GM12874 (cell line): ENCODE data around the gene DNAJC18.

Source experiments
- TF ChIP-seq, protein P1 (sequence below): IDR thresholded peaks from 2 replicates; pipeline ENCODE4 v1.5.1; 2011; ENCODE audit warnings: low read depth, mild to moderate bottlenecking, control low read depth, low read length, moderate library complexity; ENCODE audit not compliant: insufficient read depth

Gene DNAJC18

DNA sequence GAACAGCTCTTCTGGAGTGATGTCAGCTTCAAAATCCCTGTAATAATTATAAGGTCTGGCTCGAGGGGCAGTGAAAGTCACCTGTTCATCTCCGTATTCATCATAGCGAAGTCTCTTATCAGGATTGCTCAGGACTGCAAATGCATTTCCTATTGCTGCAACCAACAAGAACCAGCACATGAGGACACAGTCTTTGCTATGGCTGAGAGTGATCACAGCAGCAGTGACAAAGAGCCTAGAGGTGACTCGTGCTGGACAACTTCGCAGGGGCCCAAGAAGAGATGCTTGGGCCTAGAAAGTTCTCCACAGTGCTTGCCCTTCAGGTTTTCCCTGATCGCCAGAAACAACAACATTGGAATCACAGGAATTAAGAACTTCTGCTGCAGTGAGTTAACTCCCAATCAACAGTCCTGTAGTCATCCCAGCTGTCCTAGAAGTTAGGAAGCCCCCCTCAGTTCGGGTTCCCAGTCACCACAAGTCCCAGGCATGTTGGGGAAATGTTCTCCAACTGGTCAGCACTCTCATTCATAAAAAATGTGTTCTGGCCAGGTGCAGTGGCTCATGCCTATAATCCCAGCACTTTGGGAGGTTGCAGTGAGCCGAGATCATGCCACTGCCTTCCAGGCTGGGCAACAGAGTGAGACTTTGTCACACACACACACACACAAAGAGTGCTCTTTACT, 13.0 kb downstream of the DNAJC18 start:
- TF ChIP-seq, protein P1, sequence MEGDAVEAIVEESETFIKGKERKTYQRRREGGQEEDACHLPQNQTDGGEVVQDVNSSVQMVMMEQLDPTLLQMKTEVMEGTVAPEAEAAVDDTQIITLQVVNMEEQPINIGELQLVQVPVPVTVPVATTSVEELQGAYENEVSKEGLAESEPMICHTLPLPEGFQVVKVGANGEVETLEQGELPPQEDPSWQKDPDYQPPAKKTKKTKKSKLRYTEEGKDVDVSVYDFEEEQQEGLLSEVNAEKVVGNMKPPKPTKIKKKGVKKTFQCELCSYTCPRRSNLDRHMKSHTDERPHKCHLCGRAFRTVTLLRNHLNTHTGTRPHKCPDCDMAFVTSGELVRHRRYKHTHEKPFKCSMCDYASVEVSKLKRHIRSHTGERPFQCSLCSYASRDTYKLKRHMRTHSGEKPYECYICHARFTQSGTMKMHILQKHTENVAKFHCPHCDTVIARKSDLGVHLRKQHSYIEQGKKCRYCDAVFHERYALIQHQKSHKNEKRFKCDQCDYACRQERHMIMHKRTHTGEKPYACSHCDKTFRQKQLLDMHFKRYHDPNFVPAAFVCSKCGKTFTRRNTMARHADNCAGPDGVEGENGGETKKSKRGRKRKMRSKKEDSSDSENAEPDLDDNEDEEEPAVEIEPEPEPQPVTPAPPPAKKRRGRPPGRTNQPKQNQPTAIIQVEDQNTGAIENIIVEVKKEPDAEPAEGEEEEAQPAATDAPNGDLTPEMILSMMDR, result no peak

DNA sequence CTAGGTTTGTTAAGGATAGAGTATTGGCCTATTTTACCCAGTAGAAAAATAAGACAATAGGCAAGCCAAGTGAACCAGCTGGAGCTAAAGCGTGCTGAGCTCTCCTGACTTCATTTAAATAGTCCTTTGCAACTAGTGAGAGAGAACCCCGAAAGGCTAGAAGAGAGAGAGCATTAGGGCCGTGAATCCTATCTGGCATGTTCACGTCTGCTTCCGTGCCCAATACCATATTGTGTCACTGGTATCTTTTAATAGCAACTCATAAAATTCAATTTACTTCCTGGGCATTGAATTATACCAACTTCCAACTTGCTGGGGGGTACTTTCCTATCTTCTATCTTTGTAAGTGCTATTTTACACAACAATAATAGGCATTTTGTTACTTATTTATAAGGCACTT, 13.8 kb downstream of the DNAJC18 start:
- TF ChIP-seq, protein P1, result no peak

DNA sequence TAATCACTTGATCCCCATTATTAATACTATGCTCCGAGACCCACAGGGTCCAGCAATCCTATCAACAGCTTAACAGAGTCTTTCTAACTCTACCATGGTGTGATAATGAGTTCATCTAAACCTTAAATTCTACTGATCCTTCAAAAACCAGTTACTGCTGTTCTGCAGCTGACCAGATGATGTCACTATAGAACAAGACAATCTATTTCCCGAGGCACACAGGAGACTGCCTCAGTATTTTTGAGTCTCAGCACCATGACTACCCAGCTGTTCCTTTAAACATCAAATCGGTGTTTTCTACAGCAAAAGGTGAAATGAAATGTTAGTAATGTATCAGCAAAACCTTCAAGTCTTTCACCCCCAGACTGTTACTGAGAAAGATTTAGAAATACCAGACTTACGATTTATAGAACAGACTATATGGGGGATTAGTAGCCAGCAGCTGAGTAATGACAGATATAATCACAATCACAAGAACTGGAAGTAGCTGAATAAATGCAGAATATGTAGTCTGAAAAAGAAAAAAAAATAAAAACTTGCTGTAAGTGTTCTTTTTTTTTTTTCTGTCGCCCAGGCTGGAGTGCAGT, 16.9 kb downstream of the DNAJC18 start:
- TF ChIP-seq, protein P1, result peak; percentile 71

DNA sequence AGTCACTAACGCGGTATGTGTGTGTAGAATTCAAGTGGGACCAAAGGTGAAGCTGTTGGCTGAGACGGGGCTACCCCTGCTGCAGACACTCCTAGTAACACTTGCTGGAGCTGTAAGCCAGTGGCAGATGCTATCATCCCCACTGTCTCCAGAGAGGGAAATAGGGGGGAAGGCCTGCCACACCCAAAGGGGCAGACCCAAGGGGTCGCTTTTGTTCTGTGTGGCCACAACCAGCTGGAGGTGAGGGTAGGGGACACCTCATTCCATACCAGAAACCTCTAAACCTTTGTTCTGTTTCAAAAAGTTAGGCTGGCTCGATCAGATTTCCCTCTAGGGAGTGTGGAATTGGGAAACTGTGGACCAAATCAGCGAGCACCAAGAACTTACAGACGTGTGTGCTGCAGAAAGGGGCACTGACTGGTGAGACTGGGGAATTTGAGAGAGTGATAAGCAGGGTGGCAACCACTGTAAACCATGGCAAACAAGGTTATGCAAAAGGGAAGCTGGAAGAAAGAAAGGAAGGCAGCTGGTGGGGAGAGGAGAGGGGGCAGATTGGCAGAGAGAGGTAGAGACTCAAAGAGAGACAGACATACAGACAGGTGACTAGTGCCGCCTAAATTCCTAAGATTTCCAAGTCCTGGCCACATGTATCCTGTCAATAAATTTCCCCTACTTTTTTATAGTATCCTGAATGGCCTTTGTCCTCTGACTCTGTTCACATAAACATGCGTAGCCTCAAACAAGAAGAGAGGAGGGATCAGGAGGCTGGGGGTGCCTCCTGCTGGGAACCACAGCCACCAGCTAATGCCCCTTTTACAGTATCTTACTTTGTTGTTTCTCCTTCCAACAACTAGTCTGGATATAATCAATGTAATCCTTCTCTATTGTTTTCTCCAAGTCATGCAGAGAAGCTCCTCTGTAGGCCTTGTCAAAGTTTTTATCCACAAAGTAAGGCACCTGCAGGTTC, 19.8 kb downstream of the DNAJC18 start:
- TF ChIP-seq, protein P1, result no peak

DNA sequence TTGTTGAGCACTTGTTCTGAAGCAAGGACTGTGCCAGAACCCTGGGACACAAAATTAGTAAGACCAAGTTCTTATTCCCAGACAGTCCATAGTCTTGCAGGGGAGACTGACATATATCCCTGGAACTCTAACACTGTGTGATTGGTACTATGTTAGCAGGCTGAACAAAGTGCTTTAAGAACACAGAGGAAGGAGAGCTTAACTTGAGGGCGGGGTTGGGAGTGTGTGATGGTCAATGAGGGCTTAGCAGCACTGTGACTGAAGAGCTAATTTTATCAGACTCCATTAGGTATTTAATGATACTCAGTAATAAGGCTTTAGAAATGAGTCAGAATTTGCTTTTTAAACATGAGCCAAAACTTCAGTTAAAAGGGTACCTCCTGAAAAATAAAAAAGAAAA, 20.5 kb downstream of the DNAJC18 start:
- TF ChIP-seq, protein P1, result no peak

DNA sequence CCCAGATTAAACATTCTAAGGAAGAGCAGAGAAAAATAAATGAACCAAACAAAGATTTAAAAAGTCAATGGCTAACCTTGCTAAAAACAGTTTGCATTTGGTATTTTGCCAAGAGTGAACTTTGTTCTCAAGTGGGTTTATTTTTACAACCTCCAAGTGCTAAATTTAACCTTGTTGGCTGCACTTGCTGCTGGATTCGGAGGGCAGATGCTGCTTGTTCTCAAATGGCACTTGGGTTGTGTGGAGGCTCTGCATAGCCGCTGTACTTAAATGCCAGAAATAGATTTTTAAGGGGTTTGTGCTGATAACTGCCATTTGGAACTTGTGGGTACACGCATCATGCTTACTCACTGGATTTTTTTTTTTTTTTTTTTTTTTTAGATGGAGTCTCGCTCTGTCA, 22.1 kb downstream of the DNAJC18 start:
- TF ChIP-seq, protein P1, result no peak

DNA sequence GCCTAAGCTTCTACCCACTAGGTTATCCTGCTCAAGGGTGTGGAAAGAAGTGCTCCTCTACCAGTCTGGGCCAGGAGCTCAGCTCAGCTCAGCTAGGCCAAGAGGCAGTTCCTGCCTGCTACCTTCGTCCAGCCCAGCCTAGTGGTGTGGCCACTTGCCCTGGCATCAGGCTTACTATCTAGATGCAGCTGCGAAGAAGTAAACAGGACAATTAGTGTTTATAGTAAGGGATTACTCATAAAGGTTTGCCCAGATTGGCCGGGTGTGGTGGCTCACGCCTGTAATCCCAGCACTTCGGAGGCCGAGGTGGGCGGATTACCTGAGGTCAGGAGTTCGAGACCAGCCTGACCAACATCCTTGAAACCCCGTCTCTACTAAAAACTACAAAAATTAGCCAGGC, 22.7 kb downstream of the DNAJC18 start:
- TF ChIP-seq, protein P1, result no peak
